Upper lobe of right lung (tissue), 1 donor: Measurements from ENCODE around the gene AGL. TPM values are rescaled to one million over a fixed set of nuclear protein-coding genes. Genes with fewer than 3 reads are reported as not detected.
"Not testable (repeated sequence)": the region's sequence is repeated elsewhere in the genome, so short reads cannot be mapped to it uniquely, and the experiment has no call there.

Source experiments
- ATAC-seq: fragments of 200-7000 bp; cut with Tn5 transposase; one replicate; pipeline ENCODE4 v1.9.1; 2020; ENCODE audit warnings: mild to moderate bottlenecking, moderate library complexity
- DNase-seq: peaks from one replicate; pipeline ENCODE4 v3.0.0-alpha.2; 2020
- H3K27ac ChIP-seq: fragments of 200-600 bp; one replicate; pipeline ENCODE4 v1.8.0; 2022
- H3K27me3 ChIP-seq: fragments of 200-600 bp; one replicate; pipeline ENCODE4 v1.8.0; 2022; ENCODE audit warnings: mild to moderate bottlenecking
- H3K36me3 ChIP-seq: fragments of 200-600 bp; one replicate; pipeline ENCODE4 v1.8.0; 2022
- H3K4me1 ChIP-seq: fragments of 200-600 bp; one replicate; pipeline ENCODE4 v1.8.0; 2022
- H3K4me3 ChIP-seq: fragments of 200-600 bp; one replicate; pipeline ENCODE4 v1.8.0; 2022; ENCODE audit warnings: mild to moderate bottlenecking
- H3K9me3 ChIP-seq: fragments of 200-600 bp; one replicate; pipeline ENCODE4 v1.8.0; 2022
- CTCF ChIP-seq: fragments of 200-600 bp; IDR thresholded peaks from one replicate; pipeline ENCODE4 v1.8.0; 2022; ENCODE audit warnings: antibody characterized with exemption
- intact Hi-C: fragments of 100-400 bp; cut with DNase I; formaldehyde crosslinking; loops from one replicate; pipeline ENCODE4 v1.11.0; 2022
- total RNA-seq: library from RNA; stranded (reverse); fragmentation: NEBNext Ultra II Directional; extraction: Animal tissue kit (Norgen Biotek cat#: 25700); gene quantifications from one replicate; pipeline ENCODE4 v1.2.1, GENCODE V29; 2021
- donor health status: DM: no; HTN: yes; CAD: no; lungs with severe emphysema.

Gene AGL
- total RNA-seq, 1 donor from 2014 or later: 14.4 TPM

- no peak for DNase-seq
- Histone ChIP-seq H3K27me3 (no peaks in the 10 kb centered on the region), H3K36me3 (no peaks in the 10 kb centered on the region), H3K4me1 (no peaks in the 10 kb centered on the region), H3K27ac (no peak overlapping the region), H3K9me3 (no peaks in the 10 kb centered on the region), H3K4me3 (no peak overlapping the region)
- TF ChIP-seq CTCF: no peak
- no peak for ATAC-seq
- intact Hi-C loops: no loop called here
Observed at GRCh38 chr1:99945174-99945573, 95.0 kb downstream of the AGL start.

GRCh38 chr1:99950486-99950885 is 100.3 kb downstream of the AGL start:
- H3K4me3 ChIP-seq: no peak overlapping the region
- H3K27me3 ChIP-seq: no peaks in the 10 kb centered on the region
- ATAC-seq (no peak), DNase-seq (no peak)
- H3K4me1 ChIP-seq: no peaks in the 10 kb centered on the region
- intact Hi-C loops: no loop called here
- H3K9me3 ChIP-seq: no peaks in the 10 kb centered on the region
- no peak overlapping the region for H3K27ac ChIP-seq
- TF ChIP-seq CTCF: no peak
- no peaks in the 10 kb centered on the region for H3K36me3 ChIP-seq

GRCh38 chr1:99952522-99952921 is 102.4 kb downstream of the AGL start:
- ATAC-seq (no peak), DNase-seq (no peak)
- H3K27ac ChIP-seq: no peak overlapping the region
- H3K36me3 ChIP-seq: no peaks in the 10 kb centered on the region
- intact Hi-C loops: no loop called here
- no peaks in the 10 kb centered on the region for H3K9me3 ChIP-seq
- no peak overlapping the region for H3K4me3 ChIP-seq
- no peaks in the 10 kb centered on the region for H3K4me1 ChIP-seq
- H3K27me3 ChIP-seq: no peaks in the 10 kb centered on the region
- no peak for TF ChIP-seq CTCF

GRCh38 chr1:99955375-99955774 is 105.2 kb downstream of the AGL start:
- ATAC-seq (no peak), DNase-seq (no peak)
- Histone ChIP-seq H3K4me1 (no peaks in the 10 kb centered on the region), H3K27ac (no peak overlapping the region), H3K9me3 (no peaks in the 10 kb centered on the region), H3K36me3 (no peaks in the 10 kb centered on the region), H3K4me3 (no peak overlapping the region), H3K27me3 (no peaks in the 10 kb centered on the region)
- TF ChIP-seq CTCF: no peak
- intact Hi-C loops: no loop called here

GRCh38 chr1:99956755-99957154 is 106.6 kb downstream of the AGL start:
- TF ChIP-seq CTCF: no peak
- intact Hi-C loops: no loop called here
- H3K36me3 ChIP-seq: no peaks in the 10 kb centered on the region
- no peak overlapping the region for H3K4me3 ChIP-seq
- no peaks in the 10 kb centered on the region for H3K4me1 ChIP-seq
- no peaks in the 10 kb centered on the region for H3K9me3 ChIP-seq
- no peak for ATAC-seq
- H3K27ac ChIP-seq: no peak overlapping the region
- no peak for DNase-seq
- H3K27me3 ChIP-seq: no peaks in the 10 kb centered on the region

GRCh38 chr1:99957818-99958217 is 107.7 kb downstream of the AGL start:
- Histone ChIP-seq H3K36me3 (no peaks in the 10 kb centered on the region), H3K4me1 (no peaks in the 10 kb centered on the region), H3K9me3 (no peaks in the 10 kb centered on the region), H3K27ac (no peak overlapping the region), H3K4me3 (no peak overlapping the region), H3K27me3 (no peaks in the 10 kb centered on the region)
- intact Hi-C loops: no loop called here
- no peak for ATAC-seq
- no peak for TF ChIP-seq CTCF
- no peak for DNase-seq

- intact Hi-C loops, ATAC-seq, H3K36me3 ChIP-seq, H3K27me3 ChIP-seq, H3K4me3 ChIP-seq, H3K9me3 ChIP-seq, DNase-seq, H3K27ac ChIP-seq, H3K4me1 ChIP-seq: not testable (repeated sequence)
Observed at GRCh38 chr1:99959189-99959705, 109.1 kb downstream of the AGL start.

- intact Hi-C loops, ATAC-seq, H3K4me1 ChIP-seq, DNase-seq, H3K27me3 ChIP-seq, H3K36me3 ChIP-seq, H3K27ac ChIP-seq, H3K9me3 ChIP-seq, H3K4me3 ChIP-seq: not testable (repeated sequence)
Observed at GRCh38 chr1:99960260-99960659, 110.1 kb downstream of the AGL start.
